ENCODE results near the gene TACC2.

- TF ChIP-seq REST (IDR thresholded peaks at IDR 0.05; ENCODE audit: insufficient read depth in 1 of 2, low read depth in 2 of 2, low read length in 2 of 2) (no peak), POLR2AphosphoS5 (IDR thresholded peaks at IDR 0.05; ENCODE audit: low read depth, low read length) (no peak)
These were observed 46.1 kb upstream of the TACC2 start for GRCh38 chr10:121942749-121943416.

Data from PFSK-1 (cell line).